HCT116 (cell line): Measurements from ENCODE around the gene RBM47. TPM values are rescaled to one million over a fixed set of nuclear protein-coding genes. Genes with fewer than 3 reads are reported as not detected.

Experiments
- ATAC-seq: fragments of 200-7000 bp; cut with Tn5 transposase; 2 replicates; pipeline ENCODE4 v1.9.1; 2020; ENCODE audit warnings: mild to moderate bottlenecking, moderate library complexity
- BruUV-seq: library from RNA; stranded (reverse); fragments of 400-500 nt; replicated peaks from 2 replicates; lab custom pipeline; 2021; lab: Mats Ljungman, UMichigan
- CTCF ChIA-PET: fragments of 300-600 bp; sonication (Branson Sonifier 250); formaldehyde crosslinking; loops from one replicate; lab custom pipeline; 2021; ENCODE audit warnings: antibody characterized with exemption; lab: Charles Lee
- POLR2A ChIA-PET: fragments of 300-600, 350-600 bp; sonication (Branson Sonifier 250); formaldehyde crosslinking; loops from one replicate; lab custom pipeline; 2021; ENCODE audit warnings: antibody characterized with exemption; lab: Charles Lee
- RAD21 ChIA-PET, 2 experiments: fragments of 300-600 bp; sonication (Branson Sonifier 250); formaldehyde crosslinking; loops; one replicate each; lab custom pipeline; 2023; ENCODE audit warnings: low total read pairs in 2 of 2; ENCODE audit not compliant: uncharacterized antibody in 2 of 2, unreplicated experiment in 2 of 2, low non-redundant PET in 1 of 2; lab: Charles Lee
- DNase-seq: peaks from one replicate; pipeline ENCODE4 v3.0.0-alpha.2; 2010; ENCODE audit warnings: low read depth, low spot score
- H2AFZ ChIP-seq: fragments of 200-600 bp; shearing (Covaris generic), sonication (generic); 2 replicates; pipeline ENCODE4 v1.6.1; 2017; ENCODE audit warnings: low read depth, mixed run types, mixed read lengths, antibody characterized with exemption, low read length; ENCODE audit not compliant: poor library complexity, severe bottlenecking
- H3K27ac ChIP-seq: 2 replicates; pipeline ENCODE4 v1.5.1; 2012; ENCODE audit warnings: low read depth, low read length
- H3K27me3 ChIP-seq: fragments of 200-600 bp; sonication (generic); 2 replicates; pipeline ENCODE4 v1.6.1; 2016; ENCODE audit warnings: mixed run types, low read length, mixed read lengths; ENCODE audit not compliant: insufficient read depth
- H3K36me3 ChIP-seq, 2 experiments: fragments of 200-500 bp in 1 of 2; fragments of 200-600 bp in 1 of 2; sonication (Bioruptor generic) in 1 of 2; sonication (generic) in 1 of 2; 2 replicates each; pipeline versions ENCODE4 v1.5.1 to v1.6.1; 2014 to 2016; ENCODE audit warnings: low read length in 2 of 2, inconsistent platforms in 1 of 2, mixed read lengths in 1 of 2, mixed run types in 1 of 2; ENCODE audit not compliant: insufficient read depth in 2 of 2, control insufficient read depth in 1 of 2
- H3K4me1 ChIP-seq, 2 experiments: fragments of 200-600 bp in 1 of 2; sonication (generic) in 1 of 2; 2 replicates each; pipeline versions ENCODE4 v1.5.1 to v1.6.1; 2012 to 2017; ENCODE audit warnings: low read length in 2 of 2, inconsistent platforms in 1 of 2, mild to moderate bottlenecking in 1 of 2, mixed read lengths in 1 of 2, mixed run types in 1 of 2, moderate library complexity in 1 of 2; ENCODE audit not compliant: insufficient read depth in 2 of 2, control insufficient read depth in 1 of 2
- H3K4me2 ChIP-seq: fragments of 200-600 bp; sonication (generic); 2 replicates; pipeline ENCODE4 v1.6.1; 2017; ENCODE audit warnings: mixed run types, low read length, mixed read lengths
- H3K4me3 ChIP-seq, 2 experiments: fragments of 200-600 bp in 1 of 2; sonication (generic) in 1 of 2; replicated peaks in 1 of 2; 2 replicates each; pipeline ENCODE4 v1.5.1; 2011 to 2016; ENCODE audit warnings: low read length in 2 of 2, control low read depth in 1 of 2, low read depth in 1 of 2, mild to moderate bottlenecking in 1 of 2, mixed read lengths in 1 of 2, mixed run types in 1 of 2
- H3K79me2 ChIP-seq: fragments of 200-600 bp; sonication (generic); 2 replicates; pipeline ENCODE4 v1.6.1; 2017; ENCODE audit warnings: mild to moderate bottlenecking, mixed run types, low read length, moderate library complexity, mixed read lengths; ENCODE audit not compliant: insufficient read depth
- H3K9ac ChIP-seq: fragments of 200-600 bp; sonication (generic); 2 replicates; pipeline ENCODE4 v1.6.1; 2016; ENCODE audit warnings: low read length, mixed read lengths
- H3K9me2 ChIP-seq: fragments of 200-600 bp; sonication (generic), shearing (Covaris generic); 2 replicates; pipeline ENCODE4 v1.6.1; 2017; ENCODE audit warnings: mixed run types, mild to moderate bottlenecking, moderate library complexity; ENCODE audit not compliant: insufficient read depth
- H3K9me3 ChIP-seq, 2 experiments: fragments of 200-500 bp in 1 of 2; fragments of 200-600 bp in 1 of 2; sonication (Bioruptor generic) in 1 of 2; sonication (generic) in 1 of 2; 2 replicates each; pipeline ENCODE4 v1.6.1; 2014 to 2017; ENCODE audit warnings: low read length in 2 of 2, mixed read lengths in 2 of 2, inconsistent platforms in 1 of 2, low read depth in 1 of 2, mild to moderate bottlenecking in 1 of 2, mixed run types in 1 of 2, moderate library complexity in 1 of 2; ENCODE audit not compliant: control insufficient read depth in 1 of 2, insufficient read depth in 1 of 2
- H4K20me1 ChIP-seq: fragments of 200-600 bp; sonication (generic), shearing (Covaris generic); 2 replicates; pipeline ENCODE4 v1.6.1; 2017; ENCODE audit warnings: mixed run types, mild to moderate bottlenecking, moderate library complexity; ENCODE audit not compliant: insufficient read depth
- CBX3 ChIP-seq: IDR thresholded peaks from 2 replicates; pipeline ENCODE4 v1.6.1; 2012; ENCODE audit warnings: low read depth
- ELF1 ChIP-seq: IDR thresholded peaks from 2 replicates; pipeline ENCODE4 v1.6.1; 2012; ENCODE audit warnings: low read depth, borderline replicate concordance
- EZH2 ChIP-seq: fragments of 200-600 bp; sonication (generic); IDR thresholded peaks from 2 replicates; pipeline ENCODE4 v1.6.1; 2017; ENCODE audit warnings: antibody characterized with exemption, mixed run types
- POLR2A ChIP-seq: IDR thresholded peaks from 2 replicates; pipeline ENCODE4 v1.7.0; 2011; ENCODE audit warnings: borderline replicate concordance; ENCODE audit not compliant: insufficient read depth, insufficient read length; ENCODE audit errors: extremely low read depth
- RAD21 ChIP-seq: IDR thresholded peaks from 2 replicates; pipeline ENCODE4 v1.6.1; 2012; ENCODE audit warnings: low read depth, mild to moderate bottlenecking
- SIN3A ChIP-seq: IDR thresholded peaks from 2 replicates; pipeline ENCODE4 v1.6.1; 2012; ENCODE audit warnings: low read depth
- SP1 ChIP-seq: IDR thresholded peaks from 2 replicates; pipeline ENCODE4 v1.6.1; 2012; ENCODE audit warnings: low read depth
- intact Hi-C: fragments of 100-400 bp; cut with micrococcal nuclease; formaldehyde crosslinking; loops from 2 replicates; pipeline ENCODE4 v1.10.0; 2022
- total RNA-seq: library from RNA; stranded (reverse); gene quantifications from one replicate; pipeline ENCODE4 v1.2.1, GENCODE V29; 2021; ENCODE audit not compliant: unreplicated experiment
- TF ChIP-seq, protein P1 (sequence below): IDR thresholded peaks from 2 replicates; pipeline ENCODE4 v1.6.1; 2012; ENCODE audit warnings: low read depth
- TF ChIP-seq, protein P2 (sequence below): IDR thresholded peaks from 2 replicates; pipeline ENCODE4 v1.6.1; 2012

Gene RBM47
- total RNA-seq, 1 experiment from 2014 or later, result 22.2 TPM

DNA sequence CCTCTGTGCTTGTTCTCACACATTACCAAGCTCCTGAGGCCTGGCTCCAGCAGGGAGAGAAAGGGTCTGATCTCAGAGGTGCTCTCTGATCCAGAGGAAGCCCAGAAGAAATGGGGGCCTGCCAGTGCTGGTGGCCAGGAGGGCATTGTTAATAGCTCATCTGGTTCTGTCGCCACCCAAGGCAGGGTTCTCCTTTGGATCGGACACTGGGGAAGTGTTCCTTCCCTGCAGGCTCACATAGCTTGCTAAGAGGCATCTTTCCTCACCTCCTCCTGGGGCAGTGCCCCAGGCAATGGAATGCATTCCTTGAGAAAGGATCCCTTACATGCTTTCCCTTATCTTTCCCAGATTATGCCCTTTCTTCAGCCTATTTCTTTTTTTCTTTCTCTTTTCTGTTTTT is 53.8 kb downstream of the RBM47 start (continued):
- TF ChIP-seq, protein P1, sequence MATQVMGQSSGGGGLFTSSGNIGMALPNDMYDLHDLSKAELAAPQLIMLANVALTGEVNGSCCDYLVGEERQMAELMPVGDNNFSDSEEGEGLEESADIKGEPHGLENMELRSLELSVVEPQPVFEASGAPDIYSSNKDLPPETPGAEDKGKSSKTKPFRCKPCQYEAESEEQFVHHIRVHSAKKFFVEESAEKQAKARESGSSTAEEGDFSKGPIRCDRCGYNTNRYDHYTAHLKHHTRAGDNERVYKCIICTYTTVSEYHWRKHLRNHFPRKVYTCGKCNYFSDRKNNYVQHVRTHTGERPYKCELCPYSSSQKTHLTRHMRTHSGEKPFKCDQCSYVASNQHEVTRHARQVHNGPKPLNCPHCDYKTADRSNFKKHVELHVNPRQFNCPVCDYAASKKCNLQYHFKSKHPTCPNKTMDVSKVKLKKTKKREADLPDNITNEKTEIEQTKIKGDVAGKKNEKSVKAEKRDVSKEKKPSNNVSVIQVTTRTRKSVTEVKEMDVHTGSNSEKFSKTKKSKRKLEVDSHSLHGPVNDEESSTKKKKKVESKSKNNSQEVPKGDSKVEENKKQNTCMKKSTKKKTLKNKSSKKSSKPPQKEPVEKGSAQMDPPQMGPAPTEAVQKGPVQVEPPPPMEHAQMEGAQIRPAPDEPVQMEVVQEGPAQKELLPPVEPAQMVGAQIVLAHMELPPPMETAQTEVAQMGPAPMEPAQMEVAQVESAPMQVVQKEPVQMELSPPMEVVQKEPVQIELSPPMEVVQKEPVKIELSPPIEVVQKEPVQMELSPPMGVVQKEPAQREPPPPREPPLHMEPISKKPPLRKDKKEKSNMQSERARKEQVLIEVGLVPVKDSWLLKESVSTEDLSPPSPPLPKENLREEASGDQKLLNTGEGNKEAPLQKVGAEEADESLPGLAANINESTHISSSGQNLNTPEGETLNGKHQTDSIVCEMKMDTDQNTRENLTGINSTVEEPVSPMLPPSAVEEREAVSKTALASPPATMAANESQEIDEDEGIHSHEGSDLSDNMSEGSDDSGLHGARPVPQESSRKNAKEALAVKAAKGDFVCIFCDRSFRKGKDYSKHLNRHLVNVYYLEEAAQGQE, result no peak
- no peak for TF ChIP-seq CBX3
- TF ChIP-seq SIN3A, result no peak
- no peak for TF ChIP-seq ELF1
- TF ChIP-seq SP1, result no peak

DNA sequence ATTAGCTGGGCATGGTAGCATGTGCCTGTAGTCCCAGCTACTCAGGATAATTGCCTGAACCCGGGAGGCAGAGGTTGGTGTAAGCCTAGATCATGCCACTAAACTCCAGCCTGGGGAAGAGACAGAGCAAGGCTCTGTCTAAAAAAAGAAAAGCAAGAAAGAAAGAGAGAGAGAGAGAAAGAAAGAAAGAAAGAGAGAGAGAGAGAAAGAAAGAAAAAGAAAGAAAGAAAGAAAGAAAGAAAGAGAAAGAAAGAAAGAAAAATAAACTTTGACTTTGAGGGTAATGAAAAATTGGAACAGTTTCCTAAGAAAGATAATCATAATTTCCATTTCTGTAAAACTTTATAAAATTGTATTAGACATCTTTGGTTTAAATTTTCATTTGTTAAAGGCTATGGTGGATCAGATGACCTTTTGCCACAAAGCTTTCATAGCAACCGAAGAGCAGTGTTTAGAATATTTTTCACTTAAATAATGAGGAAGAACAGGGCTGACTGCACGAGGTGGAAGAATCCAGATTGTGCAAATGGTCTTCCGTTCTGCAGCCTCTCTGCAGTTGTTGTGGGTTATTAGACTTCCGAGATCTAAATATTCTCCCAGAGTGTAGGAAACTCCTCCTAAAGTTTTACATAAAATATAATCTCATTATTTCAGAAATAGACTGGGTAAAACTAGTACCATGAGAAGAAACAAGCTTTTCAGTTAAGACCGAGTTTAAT is 55.9 kb downstream of the RBM47 start:
- Histone ChIP-seq H3K27ac (no peak overlapping the region), H3K9me3 (no peaks in the 10 kb centered on the region), H3K4me3 (no peak overlapping the region), H3K9ac (no peak overlapping the region), H3K27me3 (no peaks in the 10 kb centered on the region)
- intact Hi-C loops, result no loop called here
- TF ChIP-seq RAD21, result no peak
- no peak for TF ChIP-seq EZH2
- TF ChIP-seq, protein P1, result no peak
- TF ChIP-seq, protein P2, sequence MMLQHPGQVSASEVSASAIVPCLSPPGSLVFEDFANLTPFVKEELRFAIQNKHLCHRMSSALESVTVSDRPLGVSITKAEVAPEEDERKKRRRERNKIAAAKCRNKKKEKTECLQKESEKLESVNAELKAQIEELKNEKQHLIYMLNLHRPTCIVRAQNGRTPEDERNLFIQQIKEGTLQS, result no peak
- TF ChIP-seq POLR2A, result no peak
- TF ChIP-seq, all 23 proteins: peak for 0
- ATAC-seq, result no peak
- Histone ChIP-seq H3K4me2 (no peak overlapping the region), H3K4me1 (peaks cover 11 to 24% of the 10 kb centered on the region in 2 experiments), H2AFZ (no peak overlapping the region), H4K20me1 (no peaks in the 10 kb centered on the region), H3K9me2 (no peaks in the 10 kb centered on the region), H3K36me3 (no peaks in the 10 kb centered on the region), H3K79me2 (no peaks in the 10 kb centered on the region)
- no TSS peak for BruUV-seq
- CTCF ChIA-PET, result interaction anchor here (0.6 kb wide), 1 partner anchor 9 kb away, joined by 3 read pairs; no protein-coding TSS in a partner anchor
- RAD21 ChIA-PET, result no interaction called here
- POLR2A ChIA-PET, result no interaction called here
- DNase-seq, result no peak
